ENCODE results near the gene HNRNPA2B1. TPM values are rescaled to one million over a fixed set of nuclear protein-coding genes. Genes with fewer than 3 reads are reported as not detected.

HNRNPA2B1 gene
- total RNA-seq, 1 donor: 82.9 TPM

DNA sequence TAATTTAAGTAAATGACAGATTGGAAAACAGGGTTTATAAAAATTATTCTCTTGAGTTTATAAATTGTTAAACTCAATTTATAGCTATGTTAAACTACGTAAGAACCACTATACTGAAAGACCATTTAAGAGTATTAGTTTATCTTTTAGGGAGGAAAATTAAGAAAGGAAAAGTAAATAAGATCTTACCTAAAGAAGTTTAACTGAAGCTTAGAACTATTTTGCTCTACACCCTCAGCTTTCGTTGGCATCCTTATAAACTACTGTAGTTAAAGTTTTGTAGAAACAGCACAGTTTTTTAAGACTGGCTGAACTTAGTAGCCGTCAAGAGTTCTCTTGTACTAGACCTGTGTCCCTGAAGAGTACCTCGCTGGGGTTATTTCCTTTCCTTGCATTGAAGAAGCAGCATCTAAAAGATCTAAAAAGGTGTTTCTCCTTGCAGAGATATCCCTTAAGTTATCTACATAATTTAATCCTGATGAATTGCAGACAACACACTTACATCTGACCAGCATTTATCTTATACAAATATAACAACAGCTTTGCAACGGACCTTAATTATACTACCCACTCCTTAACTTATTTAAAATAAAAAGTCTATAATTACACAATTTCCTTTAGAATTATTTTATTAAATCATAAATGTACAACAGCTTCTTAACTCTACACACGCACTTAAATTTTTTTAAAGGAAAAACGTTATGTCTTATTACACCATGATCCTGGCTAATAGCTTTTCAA lies 9.1 kb downstream of the HNRNPA2B1 start:
- H3K27me3 ChIP-seq (ENCODE audit: insufficient read depth, low read length): no peaks in the 10 kb centered on the region
- TF ChIP-seq, protein P1, sequence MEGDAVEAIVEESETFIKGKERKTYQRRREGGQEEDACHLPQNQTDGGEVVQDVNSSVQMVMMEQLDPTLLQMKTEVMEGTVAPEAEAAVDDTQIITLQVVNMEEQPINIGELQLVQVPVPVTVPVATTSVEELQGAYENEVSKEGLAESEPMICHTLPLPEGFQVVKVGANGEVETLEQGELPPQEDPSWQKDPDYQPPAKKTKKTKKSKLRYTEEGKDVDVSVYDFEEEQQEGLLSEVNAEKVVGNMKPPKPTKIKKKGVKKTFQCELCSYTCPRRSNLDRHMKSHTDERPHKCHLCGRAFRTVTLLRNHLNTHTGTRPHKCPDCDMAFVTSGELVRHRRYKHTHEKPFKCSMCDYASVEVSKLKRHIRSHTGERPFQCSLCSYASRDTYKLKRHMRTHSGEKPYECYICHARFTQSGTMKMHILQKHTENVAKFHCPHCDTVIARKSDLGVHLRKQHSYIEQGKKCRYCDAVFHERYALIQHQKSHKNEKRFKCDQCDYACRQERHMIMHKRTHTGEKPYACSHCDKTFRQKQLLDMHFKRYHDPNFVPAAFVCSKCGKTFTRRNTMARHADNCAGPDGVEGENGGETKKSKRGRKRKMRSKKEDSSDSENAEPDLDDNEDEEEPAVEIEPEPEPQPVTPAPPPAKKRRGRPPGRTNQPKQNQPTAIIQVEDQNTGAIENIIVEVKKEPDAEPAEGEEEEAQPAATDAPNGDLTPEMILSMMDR (IDR thresholded peaks at IDR 0.05; ENCODE audit: extremely low read depth, low read depth, low read length): no peak
- peaks cover 8% of the 10 kb centered on the region for H3K4me1 ChIP-seq (ENCODE audit: insufficient read depth, low read length)
- no peak overlapping the region for H3K27ac ChIP-seq (ENCODE audit: low read depth, low read length)
- no peaks in the 10 kb centered on the region for H3K9me3 ChIP-seq (ENCODE audit: low read depth, low read length)
- peaks cover 40% of the 10 kb centered on the region for H3K79me2 ChIP-seq (ENCODE audit: insufficient read depth, low read length)
- H3K4me3 ChIP-seq (ENCODE audit: insufficient read depth, low read length): no peak overlapping the region
- no peak for DNase-seq (ENCODE audit: insufficient read length, low spot score, missing footprints)
- H3K4me2 ChIP-seq (ENCODE audit: insufficient read depth, low read length): no peak overlapping the region
- no peak overlapping the region for H2AFZ ChIP-seq (ENCODE audit: low read length)
- peaks cover 92% of the 10 kb centered on the region for H3K36me3 ChIP-seq (ENCODE audit: insufficient read depth, low read length)
- peaks cover 71% of the 10 kb centered on the region for H4K20me1 ChIP-seq (ENCODE audit: insufficient read depth, low read length)

DNA sequence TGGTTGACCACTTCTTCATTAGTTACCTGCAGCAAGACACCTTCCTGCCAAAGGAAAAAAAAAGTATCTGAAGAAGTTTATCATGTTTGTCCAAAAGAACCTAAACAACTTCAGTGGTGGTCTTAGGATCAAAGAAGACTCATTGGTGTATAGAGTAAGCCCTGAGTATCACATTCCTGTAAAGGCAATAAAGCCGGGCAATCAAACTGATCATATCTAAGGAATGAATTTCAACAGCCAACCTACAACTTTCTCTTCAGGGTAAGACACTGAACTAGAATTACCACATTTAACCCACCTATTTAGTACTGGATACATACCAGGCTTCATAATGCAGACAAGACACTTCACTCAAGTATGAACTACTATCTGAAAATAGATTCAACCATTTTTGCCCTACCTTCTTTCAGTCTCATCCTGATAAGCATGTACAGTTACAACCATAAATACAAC lies 10.1 kb downstream of the HNRNPA2B1 start:
- Histone ChIP-seq H3K27me3 (ENCODE audit: insufficient read depth, low read length) (no peaks in the 10 kb centered on the region), H2AFZ (ENCODE audit: low read length) (no peak overlapping the region), H3K27ac (ENCODE audit: low read depth, low read length) (no peak overlapping the region), H3K79me2 (ENCODE audit: insufficient read depth, low read length) (peaks cover 31% of the 10 kb centered on the region), H3K4me2 (ENCODE audit: insufficient read depth, low read length) (no peak overlapping the region), H3K4me3 (ENCODE audit: insufficient read depth, low read length) (no peak overlapping the region), H4K20me1 (ENCODE audit: insufficient read depth, low read length) (peaks cover 61% of the 10 kb centered on the region), H3K36me3 (ENCODE audit: insufficient read depth, low read length) (peaks cover 85% of the 10 kb centered on the region), H3K9me3 (ENCODE audit: low read depth, low read length) (no peaks in the 10 kb centered on the region), H3K4me1 (ENCODE audit: insufficient read depth, low read length) (no peaks in the 10 kb centered on the region)
- no peak for DNase-seq (ENCODE audit: insufficient read length, low spot score, missing footprints)
- TF ChIP-seq, protein P1 (IDR thresholded peaks at IDR 0.05; ENCODE audit: extremely low read depth, low read depth, low read length): no peak

DNA sequence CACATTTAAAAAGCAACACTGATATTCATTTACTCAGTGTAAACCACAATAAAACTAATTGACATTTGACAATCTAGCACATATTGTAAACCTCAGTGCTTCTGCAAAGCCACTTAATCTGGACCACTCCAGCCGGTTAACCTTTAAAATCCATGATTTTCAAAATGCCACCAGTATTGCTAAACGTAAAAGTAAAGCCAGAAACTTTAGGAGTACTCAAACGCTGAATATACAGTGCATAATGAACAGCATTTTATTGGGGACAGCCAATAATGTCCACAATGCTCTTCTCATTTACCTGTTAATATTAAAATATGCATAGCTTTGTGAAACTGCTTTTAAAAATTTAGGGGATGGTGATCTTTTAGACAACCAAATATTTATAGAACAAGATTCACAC lies 10.8 kb downstream of the HNRNPA2B1 start:
- peaks cover 60% of the 10 kb centered on the region for H4K20me1 ChIP-seq (ENCODE audit: insufficient read depth, low read length)
- H3K9me3 ChIP-seq (ENCODE audit: low read depth, low read length): no peaks in the 10 kb centered on the region
- H3K4me3 ChIP-seq (ENCODE audit: insufficient read depth, low read length): no peak overlapping the region
- TF ChIP-seq, protein P1 (IDR thresholded peaks at IDR 0.05; ENCODE audit: extremely low read depth, low read depth, low read length): no peak
- H3K4me2 ChIP-seq (ENCODE audit: insufficient read depth, low read length): no peak overlapping the region
- no peak for DNase-seq (ENCODE audit: insufficient read length, low spot score, missing footprints)
- peaks cover 82% of the 10 kb centered on the region for H3K36me3 ChIP-seq (ENCODE audit: insufficient read depth, low read length)
- H2AFZ ChIP-seq (ENCODE audit: low read length): no peak overlapping the region
- peaks cover 25% of the 10 kb centered on the region for H3K79me2 ChIP-seq (ENCODE audit: insufficient read depth, low read length)
- H3K27me3 ChIP-seq (ENCODE audit: insufficient read depth, low read length): no peaks in the 10 kb centered on the region
- no peak overlapping the region for H3K27ac ChIP-seq (ENCODE audit: low read depth, low read length)
- no peaks in the 10 kb centered on the region for H3K4me1 ChIP-seq (ENCODE audit: insufficient read depth, low read length)

DNA sequence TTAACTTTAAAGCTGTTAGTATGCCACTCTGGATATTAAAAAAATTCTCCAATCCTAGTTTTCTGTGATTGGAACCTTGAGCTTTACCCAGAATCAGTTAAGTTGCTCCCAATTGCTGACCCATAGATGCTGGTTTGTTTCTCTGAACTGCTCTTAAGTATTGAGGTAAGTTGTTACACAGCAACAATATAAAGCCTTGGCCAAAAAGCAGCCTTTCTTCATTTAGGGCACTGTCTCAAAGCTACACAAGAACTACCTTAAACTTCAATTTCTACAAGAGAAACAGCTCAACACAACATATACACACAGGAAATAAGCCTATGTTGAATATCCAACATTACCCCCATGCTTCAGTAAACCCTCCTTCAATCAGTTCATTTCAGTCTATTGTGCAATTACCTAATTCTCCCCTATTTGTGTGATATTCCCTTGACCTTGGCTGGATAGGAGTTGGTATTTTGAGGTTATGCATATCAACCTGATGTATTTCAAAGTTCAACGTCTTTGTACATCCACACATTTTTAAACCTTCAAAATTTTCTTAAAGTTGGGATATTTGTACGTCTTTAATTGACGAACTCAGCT lies 11.5 kb downstream of the HNRNPA2B1 start:
- Histone ChIP-seq H3K36me3 (ENCODE audit: insufficient read depth, low read length) (peaks cover 75% of the 10 kb centered on the region), H3K4me2 (ENCODE audit: insufficient read depth, low read length) (no peak overlapping the region), H3K4me1 (ENCODE audit: insufficient read depth, low read length) (no peaks in the 10 kb centered on the region), H3K79me2 (ENCODE audit: insufficient read depth, low read length) (peaks cover 19% of the 10 kb centered on the region), H2AFZ (ENCODE audit: low read length) (no peak overlapping the region), H4K20me1 (ENCODE audit: insufficient read depth, low read length) (peaks cover 58% of the 10 kb centered on the region), H3K4me3 (ENCODE audit: insufficient read depth, low read length) (no peak overlapping the region), H3K9me3 (ENCODE audit: low read depth, low read length) (no peaks in the 10 kb centered on the region), H3K27me3 (ENCODE audit: insufficient read depth, low read length) (no peaks in the 10 kb centered on the region), H3K27ac (ENCODE audit: low read depth, low read length) (no peak overlapping the region)
- TF ChIP-seq, protein P1 (IDR thresholded peaks at IDR 0.05; ENCODE audit: extremely low read depth, low read depth, low read length): no peak
- no peak for DNase-seq (ENCODE audit: insufficient read length, low spot score, missing footprints)
